HepG2 (cell line): ENCODE measurements around the gene SMPD3. TPM values are rescaled to one million over a fixed set of nuclear protein-coding genes. Genes with fewer than 3 reads are reported as not detected.

Experiments
- ATF7-NPFF ChIP-seq: sonication (generic); formaldehyde crosslinking; IDR thresholded peaks from 2 replicates; pipeline ENCODE4 v1.8.1; 2023; ENCODE audit warnings: mild to moderate bottlenecking, low read depth, missing genetic modification reagents, moderate library complexity
- DPF2 ChIP-seq: sonication (generic); formaldehyde crosslinking; IDR thresholded peaks from 2 replicates; pipeline ENCODE4 v1.4.0; 2020; ENCODE audit warnings: mild to moderate bottlenecking, low read depth, missing genetic modification reagents, borderline replicate concordance
- DR1 ChIP-seq: sonication (generic); formaldehyde crosslinking; IDR thresholded peaks from 2 replicates; pipeline ENCODE4 v1.8.0; 2021; ENCODE audit warnings: mild to moderate bottlenecking, missing genetic modification reagents, inconsistent platforms
- ELF4 ChIP-seq: sonication (generic); formaldehyde crosslinking; IDR thresholded peaks from 2 replicates; pipeline ENCODE4 v1.5.0; 2020; ENCODE audit warnings: missing genetic modification reagents, mild to moderate bottlenecking, moderate library complexity, borderline replicate concordance
- FOXA1 ChIP-seq, 2 experiments: fragments of 450-650 bp in 1 of 2; sonication (generic) in 1 of 2; formaldehyde crosslinking in 1 of 2; IDR thresholded peaks; 2 replicates each; pipeline versions ENCODE4 v1.4.0 to v1.6.1; 2016 to 2020; ENCODE audit warnings: missing genetic modification reagents in 1 of 2
- JARID2 ChIP-seq: sonication (generic); formaldehyde crosslinking; IDR thresholded peaks from 2 replicates; pipeline ENCODE4 v1.8.1; 2023; ENCODE audit warnings: missing genetic modification reagents, inconsistent platforms; ENCODE audit not compliant: insufficient replicate concordance
- JUNB ChIP-seq: sonication (generic); formaldehyde crosslinking; IDR thresholded peaks from 2 replicates; pipeline ENCODE4 v1.8.0; 2022; ENCODE audit warnings: missing genetic modification reagents, mild to moderate bottlenecking, borderline replicate concordance
- KLF15 ChIP-seq: sonication (generic); formaldehyde crosslinking; IDR thresholded peaks from 2 replicates; pipeline ENCODE4 v1.8.1; 2023; ENCODE audit warnings: borderline replicate concordance, mild to moderate bottlenecking, inconsistent platforms, missing genetic modification reagents, mixed read lengths
- MATR3 ChIP-seq: sonication (generic); formaldehyde crosslinking; IDR thresholded peaks from 2 replicates; pipeline ENCODE4 v1.4.0; 2020; ENCODE audit warnings: missing genetic modification reagents
- MAZ ChIP-seq, 2 experiments: sonication (generic) in 1 of 2; formaldehyde crosslinking in 1 of 2; IDR thresholded peaks; 2 replicates each; pipeline versions ENCODE4 v1.5.0 to v1.6.1; 2012 to 2020; ENCODE audit warnings: low read depth in 2 of 2, mild to moderate bottlenecking in 2 of 2, borderline replicate concordance in 1 of 2, improper control_type of control experiment in 1 of 2, low read length in 1 of 2, missing genetic modification reagents in 1 of 2, moderate library complexity in 1 of 2
- MEIS1 ChIP-seq: sonication (generic); formaldehyde crosslinking; IDR thresholded peaks from 2 replicates; pipeline ENCODE4 v1.9.0; 2021; ENCODE audit warnings: mild to moderate bottlenecking, missing genetic modification reagents, moderate library complexity, borderline replicate concordance
- RELA ChIP-seq: sonication (generic); formaldehyde crosslinking; IDR thresholded peaks from 2 replicates; pipeline ENCODE4 v1.4.0; 2020; ENCODE audit warnings: missing genetic modification reagents
- TBX2 ChIP-seq: sonication (generic); formaldehyde crosslinking; IDR thresholded peaks from 2 replicates; pipeline ENCODE4 v1.5.0; 2020; ENCODE audit warnings: missing genetic modification reagents, mild to moderate bottlenecking, borderline replicate concordance
- TEAD3 ChIP-seq: optimal IDR thresholded peaks from 2 replicates; pipeline ENCODE3; 2016; ENCODE audit warnings: borderline replicate concordance
- THRA ChIP-seq: sonication (generic); formaldehyde crosslinking; IDR thresholded peaks from 2 replicates; pipeline ENCODE4 v1.4.0; 2020; ENCODE audit warnings: missing genetic modification reagents, borderline replicate concordance
- ZBTB3 ChIP-seq: sonication (generic); formaldehyde crosslinking; IDR thresholded peaks from 2 replicates; pipeline ENCODE4 v1.4.0; 2020; ENCODE audit warnings: low read depth, mild to moderate bottlenecking, moderate library complexity, missing genetic modification reagents, borderline replicate concordance
- ZNF24 ChIP-seq: fragments of 450-650 bp; IDR thresholded peaks from 2 replicates; pipeline ENCODE4 v1.6.1; 2017; ENCODE audit warnings: antibody characterized with exemption, mild to moderate bottlenecking
- ZNF264 ChIP-seq: sonication (generic); formaldehyde crosslinking; IDR thresholded peaks from 2 replicates; pipeline ENCODE4 v1.4.0; 2020; ENCODE audit warnings: missing genetic modification reagents
- ZNF782 ChIP-seq: sonication (generic); formaldehyde crosslinking; IDR thresholded peaks from 2 replicates; pipeline ENCODE4 v1.4.0; 2020; ENCODE audit warnings: missing genetic modification reagents, mild to moderate bottlenecking, borderline replicate concordance
- ZNF891 ChIP-seq: sonication (generic); formaldehyde crosslinking; IDR thresholded peaks from 2 replicates; pipeline ENCODE4 v1.5.0; 2020; ENCODE audit warnings: mild to moderate bottlenecking, missing genetic modification reagents
- ZXDC ChIP-seq: sonication (generic); formaldehyde crosslinking; IDR thresholded peaks from 2 replicates; pipeline ENCODE4 v1.5.0; 2020; ENCODE audit warnings: mild to moderate bottlenecking, missing genetic modification reagents
- polyA plus RNA-seq, 8 experiments: library from polyadenylated mRNA; depleted of rRNA in 3 of 8; stranded (reverse) in 7 of 8; unstranded in 1 of 8; fragments of >200 nt; fragmentation: Illumina TruSeq in 4 of 8; extraction: Trizol in 4 of 8; gene quantifications; 2 replicates each; pipeline versions ENCODE4 v1.2.1 to v1.2.3, GENCODE V29; 2011 to 2016; ENCODE audit warnings: low read depth in 4 of 8, missing spikeins in 1 of 8, mixed read lengths in 1 of 8; ENCODE audit not compliant: insufficient read depth in 1 of 8
- total RNA-seq, 5 experiments: library from RNA; depleted of rRNA; stranded (reverse); fragments of >200 nt; fragmentation: Illumina TruSeq; extraction: Trizol; gene quantifications; 2 replicates each; pipeline ENCODE4 v1.2.3, GENCODE V29; 2016; ENCODE audit warnings: low read depth in 1 of 5
- TF ChIP-seq, protein P1 (sequence below): sonication (generic); formaldehyde crosslinking; IDR thresholded peaks from 2 replicates; pipeline ENCODE4 v1.5.0; 2020; ENCODE audit warnings: missing genetic modification reagents

Gene SMPD3
- total and polyA plus RNA-seq, 2 of the 13 experiments (the other 11 are each of a cell fraction or from before 2014, with no cell fraction given) = 0.07 to 0.32 TPM

- TF ChIP-seq JARID2 (peak; percentile 99), ELF4 (peak; percentile 94), TBX2 (CRISPR knock-in tag) (peak; percentile 99), FOXA1 (IDR thresholded peaks at IDR 0.05) (no peak), FOXA1 (CRISPR knock-in tag; IDR thresholded peaks at IDR 0.05) (peak; percentile 23), ZNF891 (CRISPR knock-in tag) (peak; percentile 100), TEAD3 (CRISPR knock-in tag) (peak; percentile 93), MEIS1 (CRISPR knock-in tag) (peak; percentile 98), ZNF782 (CRISPR knock-in tag) (peak; percentile 99), DR1 (CRISPR knock-in tag) (peak; percentile 99), ZNF24 (no peak), ZNF264 (CRISPR knock-in tag) (peak; percentile 98), THRA (CRISPR knock-in tag) (peak; percentile 93), RELA (CRISPR knock-in tag) (peak; percentile 83; the same call in 1 of the 2 replicates), ZXDC (CRISPR knock-in tag) (peak; percentile 98; the same call in 1 of the 2 replicates), MAZ (IDR thresholded peaks at IDR 0.05; ENCODE audit: borderline replicate concordance, low read depth, low read length) (peak; percentile 66; the same call in 1 of the 2 replicates), MAZ (CRISPR knock-in tag; IDR thresholded peaks at IDR 0.05; ENCODE audit: low read depth) (peak; percentile 99), JUNB (CRISPR knock-in tag) (peak; percentile 97), MATR3 (CRISPR knock-in tag) (no peak), ATF7-NPFF (CRISPR knock-in tag) (peak; percentile 100), DPF2 (CRISPR knock-in tag) (no peak), ZBTB3 (CRISPR knock-in tag) (peak; percentile 95), KLF15 (CRISPR knock-in tag) (peak; percentile 99)
- TF ChIP-seq, protein P1, sequence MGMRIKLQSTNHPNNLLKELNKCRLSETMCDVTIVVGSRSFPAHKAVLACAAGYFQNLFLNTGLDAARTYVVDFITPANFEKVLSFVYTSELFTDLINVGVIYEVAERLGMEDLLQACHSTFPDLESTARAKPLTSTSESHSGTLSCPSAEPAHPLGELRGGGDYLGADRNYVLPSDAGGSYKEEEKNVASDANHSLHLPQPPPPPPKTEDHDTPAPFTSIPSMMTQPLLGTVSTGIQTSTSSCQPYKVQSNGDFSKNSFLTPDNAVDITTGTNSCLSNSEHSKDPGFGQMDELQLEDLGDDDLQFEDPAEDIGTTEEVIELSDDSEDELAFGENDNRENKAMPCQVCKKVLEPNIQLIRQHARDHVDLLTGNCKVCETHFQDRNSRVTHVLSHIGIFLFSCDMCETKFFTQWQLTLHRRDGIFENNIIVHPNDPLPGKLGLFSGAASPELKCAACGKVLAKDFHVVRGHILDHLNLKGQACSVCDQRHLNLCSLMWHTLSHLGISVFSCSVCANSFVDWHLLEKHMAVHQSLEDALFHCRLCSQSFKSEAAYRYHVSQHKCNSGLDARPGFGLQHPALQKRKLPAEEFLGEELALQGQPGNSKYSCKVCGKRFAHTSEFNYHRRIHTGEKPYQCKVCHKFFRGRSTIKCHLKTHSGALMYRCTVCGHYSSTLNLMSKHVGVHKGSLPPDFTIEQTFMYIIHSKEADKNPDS (CRISPR knock-in tag) = peak; percentile 98
Measured at GRCh38 chr16:68310774-68311511, 137.4 kb downstream of the SMPD3 start, which contains the start of the genes PRMT7 and SLC7A6OS (continued).
